ENCODE data around the gene NPB.
A peak's percentile ranks its signal among the peaks of the same experiment; 100 is the strongest.

Gene NPB

DNA sequence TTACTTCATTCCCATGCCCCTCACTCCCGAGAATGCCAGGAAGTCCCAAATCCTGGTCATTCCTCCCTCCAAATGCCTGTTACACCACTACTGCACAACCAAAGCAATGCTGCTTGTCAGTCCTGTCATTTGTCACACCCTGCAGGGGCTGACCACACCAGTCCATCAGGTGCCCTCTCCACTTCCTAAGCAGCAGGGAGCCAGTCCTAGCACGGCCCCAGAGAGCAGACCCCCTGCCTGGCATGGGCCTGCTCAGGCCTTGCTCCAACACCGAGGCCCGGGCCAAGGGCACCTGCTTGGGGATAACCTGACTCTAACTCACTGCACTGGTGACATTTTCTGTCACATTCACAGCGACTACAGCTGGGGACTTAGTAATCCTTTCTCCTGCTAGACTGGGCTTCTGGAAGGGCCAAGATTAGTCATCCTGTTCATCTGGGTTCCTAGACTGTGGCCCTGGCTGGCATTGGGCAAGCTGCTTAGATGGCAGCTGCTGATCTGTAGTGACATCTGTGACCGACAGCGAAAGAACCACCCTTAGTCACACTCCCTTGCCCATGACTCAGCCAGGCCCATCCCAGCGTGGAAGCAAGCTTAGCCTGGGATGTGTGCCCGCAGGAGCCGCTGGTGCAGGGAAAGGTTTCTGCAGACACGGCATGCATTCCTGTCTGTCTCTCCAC, 16.0 kb upstream of the NPB start:
- DNase-seq (ENCODE audit: low read depth), result peak; percentile 61
- H3K4me3 ChIP-seq (ENCODE audit: low read length), result no peak overlapping the region
- TF ChIP-seq, protein P1, sequence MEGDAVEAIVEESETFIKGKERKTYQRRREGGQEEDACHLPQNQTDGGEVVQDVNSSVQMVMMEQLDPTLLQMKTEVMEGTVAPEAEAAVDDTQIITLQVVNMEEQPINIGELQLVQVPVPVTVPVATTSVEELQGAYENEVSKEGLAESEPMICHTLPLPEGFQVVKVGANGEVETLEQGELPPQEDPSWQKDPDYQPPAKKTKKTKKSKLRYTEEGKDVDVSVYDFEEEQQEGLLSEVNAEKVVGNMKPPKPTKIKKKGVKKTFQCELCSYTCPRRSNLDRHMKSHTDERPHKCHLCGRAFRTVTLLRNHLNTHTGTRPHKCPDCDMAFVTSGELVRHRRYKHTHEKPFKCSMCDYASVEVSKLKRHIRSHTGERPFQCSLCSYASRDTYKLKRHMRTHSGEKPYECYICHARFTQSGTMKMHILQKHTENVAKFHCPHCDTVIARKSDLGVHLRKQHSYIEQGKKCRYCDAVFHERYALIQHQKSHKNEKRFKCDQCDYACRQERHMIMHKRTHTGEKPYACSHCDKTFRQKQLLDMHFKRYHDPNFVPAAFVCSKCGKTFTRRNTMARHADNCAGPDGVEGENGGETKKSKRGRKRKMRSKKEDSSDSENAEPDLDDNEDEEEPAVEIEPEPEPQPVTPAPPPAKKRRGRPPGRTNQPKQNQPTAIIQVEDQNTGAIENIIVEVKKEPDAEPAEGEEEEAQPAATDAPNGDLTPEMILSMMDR (conservative IDR thresholded peaks at IDR 0.05; ENCODE audit: low read length), result no peak

DNA sequence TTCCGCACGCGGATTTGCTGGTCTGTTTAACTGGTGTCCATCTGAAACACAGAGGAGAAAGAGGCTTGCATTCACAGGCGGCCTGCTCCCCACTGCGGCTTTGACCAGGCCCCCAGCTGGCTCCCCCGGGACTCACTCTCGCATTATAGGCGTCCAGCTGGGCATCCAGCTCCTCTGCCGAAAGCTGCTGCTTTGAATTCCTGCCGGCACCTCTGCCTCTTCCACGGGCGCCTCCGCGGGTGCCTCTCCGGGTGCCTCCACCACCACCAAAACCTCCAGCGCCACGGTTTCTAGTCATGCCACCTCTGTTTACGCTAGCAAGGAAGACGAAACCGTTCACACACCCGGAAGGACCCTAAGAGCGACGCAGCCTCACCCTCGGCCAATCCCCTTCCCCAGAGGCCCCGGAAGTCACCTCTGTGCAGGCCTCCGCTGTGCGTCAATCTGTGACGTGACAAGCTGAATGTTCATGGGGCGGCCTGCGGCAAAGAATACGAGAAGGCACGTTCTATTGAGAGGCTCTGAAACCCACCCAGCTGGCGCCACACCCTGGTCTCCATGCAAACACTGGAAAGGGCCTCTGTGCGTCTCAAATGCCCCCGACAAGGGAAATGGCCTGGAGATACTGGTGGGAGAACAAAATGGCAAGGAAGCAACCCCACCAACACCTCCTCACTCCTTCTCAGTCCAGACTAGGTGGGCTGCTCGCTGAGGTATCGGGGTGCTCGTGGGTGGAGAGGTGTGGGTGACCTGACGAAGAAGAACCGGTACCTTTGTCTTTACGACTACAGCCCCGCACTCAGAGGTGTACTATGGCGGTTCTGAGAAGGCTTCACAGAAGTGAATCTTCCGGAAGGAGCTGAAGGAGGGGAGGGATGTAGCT, 13.7 kb upstream of the NPB start:
- TF ChIP-seq, protein P1 (conservative IDR thresholded peaks at IDR 0.05; ENCODE audit: low read length), result no peak
- no peak for DNase-seq (ENCODE audit: low read depth)
- H3K4me3 ChIP-seq (ENCODE audit: low read length), result no peak overlapping the region

DNA sequence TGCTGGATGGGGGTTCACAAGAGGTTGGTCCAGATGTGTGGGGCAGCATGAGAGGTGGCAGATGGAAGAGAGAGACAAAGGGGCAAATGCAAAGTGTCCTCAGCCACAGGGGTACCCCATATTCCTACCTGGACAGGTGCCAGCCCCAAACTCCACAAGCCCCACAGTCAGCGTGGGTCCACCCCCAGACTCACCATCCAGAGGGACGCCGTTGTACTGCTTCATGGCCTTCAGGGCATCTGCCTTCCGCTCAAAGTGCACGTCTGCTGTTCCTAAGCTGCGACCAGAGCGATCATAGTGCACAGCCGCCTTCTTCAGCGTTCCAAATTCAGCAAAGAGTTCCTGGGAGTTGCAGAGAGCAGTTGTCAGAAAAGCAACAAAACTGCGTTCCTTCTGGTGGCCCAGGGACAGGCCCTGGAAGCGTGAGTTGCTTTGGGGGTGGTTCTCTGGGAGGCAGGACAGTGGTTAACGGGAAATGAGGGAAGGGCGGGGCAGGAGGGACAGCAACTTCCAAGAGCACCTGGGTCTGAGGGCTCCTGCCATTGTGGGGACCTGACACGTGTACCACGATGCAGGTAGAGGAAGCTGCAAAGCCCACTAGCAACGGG, 12.9 kb upstream of the NPB start:
- no peak overlapping the region for H3K4me3 ChIP-seq (ENCODE audit: low read length)
- DNase-seq (ENCODE audit: low read depth), result no peak
- TF ChIP-seq, protein P1 (conservative IDR thresholded peaks at IDR 0.05; ENCODE audit: low read length), result no peak

DNA sequence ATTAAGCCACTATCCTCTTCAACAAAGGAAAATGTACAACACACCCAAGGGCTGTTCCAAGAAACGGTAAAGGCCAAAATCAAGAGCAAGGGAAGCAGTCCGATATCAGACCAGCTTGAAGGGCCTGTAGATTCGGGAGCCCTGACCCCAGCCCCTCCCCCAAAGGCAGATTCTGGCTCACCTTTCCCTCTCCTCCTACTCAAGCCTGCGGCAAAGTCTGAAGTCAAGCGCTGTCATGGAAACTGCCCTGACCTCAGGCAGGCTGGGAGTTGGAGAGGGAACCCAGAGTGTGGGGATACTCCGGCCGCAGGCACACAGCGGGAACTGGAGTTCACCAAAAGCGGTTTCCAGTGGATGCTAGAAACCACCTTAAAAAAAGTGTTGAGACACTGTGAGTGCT, 12.4 kb upstream of the NPB start:
- H3K4me3 ChIP-seq (ENCODE audit: low read length), result peak overlapping the region; percentile 75
- no peak for DNase-seq (ENCODE audit: low read depth)
- TF ChIP-seq, protein P1 (conservative IDR thresholded peaks at IDR 0.05; ENCODE audit: low read length), result no peak

DNA sequence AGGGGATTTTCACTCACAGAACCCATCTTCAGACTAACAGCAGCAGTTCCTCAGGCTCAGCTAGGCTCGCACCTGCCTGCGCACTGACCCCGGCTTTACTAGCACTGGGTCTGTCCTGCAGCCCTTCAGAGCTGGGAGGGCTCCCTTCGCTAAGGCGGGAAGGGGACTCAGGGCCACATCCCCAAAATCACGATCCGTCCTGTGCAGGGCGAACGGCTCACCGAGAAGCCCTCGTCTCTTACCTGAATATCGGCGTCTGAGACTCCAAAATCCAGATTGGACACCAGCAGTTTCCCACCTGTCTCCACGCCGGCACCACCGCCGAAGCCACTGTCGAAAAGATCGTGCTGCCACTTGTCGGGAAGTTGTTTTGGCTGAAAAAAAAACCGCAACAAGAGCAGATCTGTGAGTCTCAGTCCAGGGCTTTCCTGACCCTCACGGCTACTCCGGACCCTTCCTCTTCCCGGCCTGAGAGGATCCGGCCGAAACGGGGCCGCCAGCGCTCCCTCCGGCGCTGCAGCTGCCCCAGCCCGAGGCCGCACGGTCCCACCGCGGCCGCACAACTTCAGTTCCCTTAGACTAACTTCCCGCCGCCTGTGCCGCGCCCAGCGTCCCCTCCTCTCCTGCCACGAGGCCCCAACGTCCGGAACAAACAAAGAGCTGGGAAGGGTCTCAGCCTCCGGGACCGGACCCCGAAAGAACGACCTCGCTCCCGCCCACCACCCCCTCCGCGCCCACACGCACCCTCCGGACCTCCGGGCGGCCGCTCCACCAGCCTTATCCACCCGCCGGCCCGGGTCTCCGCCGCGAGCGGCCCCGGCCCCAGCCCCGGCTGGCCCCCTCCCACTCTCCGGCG, 11.4 kb upstream of the NPB start:
- TF ChIP-seq, protein P1 (conservative IDR thresholded peaks at IDR 0.05; ENCODE audit: low read length), result no peak
- no peak for DNase-seq (ENCODE audit: low read depth)
- H3K4me3 ChIP-seq (ENCODE audit: low read length), result peak overlapping the region; percentile 75

DNA sequence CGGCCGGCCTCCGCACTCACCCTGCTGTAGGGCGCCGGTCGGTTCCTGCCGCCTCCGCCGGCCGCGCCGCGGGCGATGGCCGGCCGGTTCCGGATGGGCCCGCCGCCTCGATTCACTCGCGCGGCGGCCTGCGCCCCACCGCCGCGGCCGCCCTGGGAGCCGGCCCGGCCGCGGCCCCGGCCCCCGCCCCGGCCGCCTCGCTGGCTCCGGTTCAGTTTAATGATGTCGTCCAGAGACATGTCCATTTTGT, 10.8 kb upstream of the NPB start:
- TF ChIP-seq, protein P1 (conservative IDR thresholded peaks at IDR 0.05; ENCODE audit: low read length), result no peak
- peak overlapping the region; percentile 75 for H3K4me3 ChIP-seq (ENCODE audit: low read length)
- DNase-seq (ENCODE audit: low read depth), result no peak
